ENCODE results near the gene C16orf95. TPM values are rescaled to one million over a fixed set of nuclear protein-coding genes. Genes with fewer than 3 reads are reported as not detected.

C16orf95 gene
- total and polyA plus RNA-seq, 8 donors, result 1.1 to 4.7 (median 2.9) TPM

DNA sequence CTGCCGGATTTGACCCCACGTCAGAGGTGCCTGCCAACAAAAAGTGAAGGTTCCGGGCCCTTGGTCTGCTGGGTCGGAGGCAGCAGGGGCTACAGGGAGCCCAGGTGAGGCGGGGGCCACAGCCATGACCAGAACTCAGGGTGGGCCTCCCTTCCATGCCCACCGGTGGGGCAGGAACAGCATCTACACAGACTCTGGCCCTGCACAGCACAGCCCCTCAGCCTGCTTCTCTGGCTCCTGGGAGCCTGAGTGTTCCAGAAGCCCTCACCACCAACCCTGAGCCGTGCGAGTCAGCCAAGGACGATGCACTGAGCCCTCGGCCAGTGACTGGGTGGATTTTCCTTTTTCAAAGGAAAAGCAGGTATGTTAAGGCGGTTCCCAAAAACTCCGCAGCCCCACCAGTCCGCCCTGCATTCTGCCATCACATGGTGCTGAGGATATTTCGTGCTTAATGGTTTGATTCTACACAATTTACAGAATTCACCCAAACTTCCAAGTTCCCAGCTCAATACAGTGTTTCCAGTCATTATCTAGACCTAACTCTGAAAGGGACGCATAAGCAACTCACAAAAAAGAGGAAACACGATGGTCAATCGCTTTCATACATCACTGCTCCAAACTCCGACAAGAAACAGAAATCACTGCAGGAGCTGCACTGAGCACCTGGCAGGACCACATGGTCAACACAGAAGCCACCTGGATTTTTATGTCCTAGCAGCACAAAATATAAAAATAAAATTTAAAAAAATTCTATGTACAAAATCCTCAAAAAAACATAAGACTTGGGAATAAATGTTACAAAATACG lies 19.4 kb upstream of the C16orf95 start:
- intact Hi-C loops (cut with DNase I), result no loop called here
- Histone ChIP-seq H3K27ac (no peak overlapping the region), H3K36me3 (peaks cover 0 to 40% (median 16%) of the 10 kb centered on the region in 3 donors), H3K4me1 (no peaks in the 10 kb centered on the region), H3K9me3 (no peaks in the 10 kb centered on the region), H3K4me3 (no peak overlapping the region), H3K27me3 (no peaks in the 10 kb centered on the region)
- no peak for DNase-seq
- FAIRE-seq, result no peak
- TF ChIP-seq, protein P1, sequence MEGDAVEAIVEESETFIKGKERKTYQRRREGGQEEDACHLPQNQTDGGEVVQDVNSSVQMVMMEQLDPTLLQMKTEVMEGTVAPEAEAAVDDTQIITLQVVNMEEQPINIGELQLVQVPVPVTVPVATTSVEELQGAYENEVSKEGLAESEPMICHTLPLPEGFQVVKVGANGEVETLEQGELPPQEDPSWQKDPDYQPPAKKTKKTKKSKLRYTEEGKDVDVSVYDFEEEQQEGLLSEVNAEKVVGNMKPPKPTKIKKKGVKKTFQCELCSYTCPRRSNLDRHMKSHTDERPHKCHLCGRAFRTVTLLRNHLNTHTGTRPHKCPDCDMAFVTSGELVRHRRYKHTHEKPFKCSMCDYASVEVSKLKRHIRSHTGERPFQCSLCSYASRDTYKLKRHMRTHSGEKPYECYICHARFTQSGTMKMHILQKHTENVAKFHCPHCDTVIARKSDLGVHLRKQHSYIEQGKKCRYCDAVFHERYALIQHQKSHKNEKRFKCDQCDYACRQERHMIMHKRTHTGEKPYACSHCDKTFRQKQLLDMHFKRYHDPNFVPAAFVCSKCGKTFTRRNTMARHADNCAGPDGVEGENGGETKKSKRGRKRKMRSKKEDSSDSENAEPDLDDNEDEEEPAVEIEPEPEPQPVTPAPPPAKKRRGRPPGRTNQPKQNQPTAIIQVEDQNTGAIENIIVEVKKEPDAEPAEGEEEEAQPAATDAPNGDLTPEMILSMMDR (IDR thresholded peaks at IDR 0.05), result no peak
- ATAC-seq, result no peak
- WGBS, 2 donors, result 91 to 92% methylated on average over 19 of the region's 19 CpGs

DNA sequence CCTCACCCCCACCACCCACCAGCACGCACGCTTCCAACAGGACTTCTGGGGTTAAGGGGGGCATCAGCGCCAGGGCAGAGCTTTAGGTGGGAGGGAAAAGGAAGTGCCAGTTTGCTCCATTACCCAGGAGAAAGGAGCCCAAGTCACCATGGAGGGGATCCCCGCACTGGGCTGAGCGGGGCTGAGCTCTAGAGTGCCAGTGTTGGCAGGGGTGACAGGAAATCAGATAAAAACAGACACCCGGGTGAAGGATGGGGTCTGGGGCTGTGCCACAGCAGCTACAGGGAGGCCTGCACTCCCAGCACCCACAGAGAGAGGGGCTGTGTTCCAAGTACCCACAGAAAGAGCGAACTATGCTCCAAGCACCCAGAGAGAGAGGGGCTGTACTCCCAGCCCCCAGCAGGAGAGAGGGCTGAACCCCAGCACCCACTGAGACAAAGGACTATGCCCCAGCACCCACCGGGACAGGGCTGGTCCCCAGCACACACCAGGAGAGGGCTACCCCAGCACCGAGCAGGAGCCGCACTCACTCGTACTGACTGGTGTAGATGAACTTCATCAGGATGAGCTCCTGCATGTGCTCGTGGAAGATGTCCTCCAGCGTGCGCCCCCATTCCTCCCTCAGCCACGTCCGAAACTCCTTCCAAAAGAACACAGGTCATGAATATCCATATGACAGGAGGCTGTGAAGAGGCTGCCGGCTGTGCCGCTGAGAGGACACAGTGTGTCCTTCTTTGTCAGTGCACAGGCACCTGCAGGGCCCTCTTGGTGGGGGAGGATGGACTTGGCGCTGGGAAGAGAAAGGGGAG lies 18.6 kb upstream of the C16orf95 start:
- Histone ChIP-seq H3K4me1 (no peaks in the 10 kb centered on the region), H3K27ac (no peak overlapping the region), H3K27me3 (no peaks in the 10 kb centered on the region), H3K36me3 (peaks cover 0 to 41% (median 19%) of the 10 kb centered on the region in 3 donors), H3K4me3 (no peak overlapping the region), H3K9me3 (no peaks in the 10 kb centered on the region)
- ATAC-seq (no peak), DNase-seq (peak in 1 of 6 donors; percentile 41), FAIRE-seq (no peak)
- WGBS, 2 donors, result 90 to 92% methylated on average over 19 of the region's 19 CpGs
- intact Hi-C loops (cut with DNase I), result no loop called here
- TF ChIP-seq, protein P1 (IDR thresholded peaks at IDR 0.05), result no peak

DNA sequence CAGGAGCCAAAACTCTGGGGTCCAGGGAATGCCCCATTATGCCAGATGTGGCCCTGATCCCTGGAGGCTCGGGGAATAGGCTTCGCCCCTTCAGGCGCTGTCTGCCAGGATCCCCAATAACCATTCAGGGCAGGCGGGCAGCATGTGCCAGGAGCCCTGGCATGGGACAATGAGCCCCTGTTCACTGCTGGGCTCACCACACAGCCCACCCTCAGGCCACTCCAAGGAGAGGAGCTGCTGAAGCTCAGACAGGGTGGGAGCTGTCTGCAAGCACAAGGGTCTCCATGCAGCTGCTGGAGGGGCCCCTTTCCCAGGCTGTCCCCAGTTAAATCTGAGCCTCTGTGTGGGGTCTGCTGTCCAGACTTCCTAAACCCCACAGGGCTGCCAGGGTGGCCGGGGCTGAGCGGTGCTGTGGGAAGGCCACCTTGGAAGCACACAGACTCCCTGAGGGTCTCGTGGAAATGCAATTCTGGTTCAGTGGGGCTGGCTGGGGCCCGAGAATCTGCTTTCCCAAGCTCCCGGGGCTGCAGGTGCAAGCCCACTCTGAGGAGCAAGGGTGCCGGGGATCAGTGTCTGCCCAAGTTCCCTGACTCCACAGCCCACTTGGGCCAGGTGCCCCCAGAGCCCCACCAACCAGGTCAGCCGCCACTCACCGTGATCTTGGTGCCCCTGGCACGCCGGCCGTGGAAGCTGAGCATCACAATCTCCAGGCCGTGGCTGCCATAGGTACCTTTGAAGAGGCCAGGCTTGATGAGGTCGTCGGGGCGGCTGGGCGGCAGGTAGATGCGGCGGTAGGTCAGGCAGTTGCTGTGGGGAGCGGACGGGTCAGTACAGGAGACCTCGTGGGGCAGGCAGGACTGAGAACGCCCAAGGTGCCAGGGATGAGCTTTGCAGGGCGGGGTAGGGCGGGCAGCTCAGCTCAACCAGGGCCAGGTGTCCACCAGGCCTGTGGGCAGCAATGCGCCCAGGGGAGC lies 17.7 kb upstream of the C16orf95 start:
- Histone ChIP-seq H3K4me1 (no peaks in the 10 kb centered on the region), H3K4me3 (no peak overlapping the region), H3K9me3 (no peaks in the 10 kb centered on the region), H3K36me3 (peaks cover 0 to 50% (median 20%) of the 10 kb centered on the region in 3 donors), H3K27me3 (no peaks in the 10 kb centered on the region), H3K27ac (no peak overlapping the region)
- no peak for FAIRE-seq
- DNase-seq, result peak in 2 of 6 donors; percentile 8 to 59
- WGBS, 2 donors, result 91 to 93% methylated on average over 29 of the region's 29 CpGs
- TF ChIP-seq, protein P1 (IDR thresholded peaks at IDR 0.05), result no peak
- ATAC-seq, result no peak
- intact Hi-C loops (cut with DNase I), result no loop called here

DNA sequence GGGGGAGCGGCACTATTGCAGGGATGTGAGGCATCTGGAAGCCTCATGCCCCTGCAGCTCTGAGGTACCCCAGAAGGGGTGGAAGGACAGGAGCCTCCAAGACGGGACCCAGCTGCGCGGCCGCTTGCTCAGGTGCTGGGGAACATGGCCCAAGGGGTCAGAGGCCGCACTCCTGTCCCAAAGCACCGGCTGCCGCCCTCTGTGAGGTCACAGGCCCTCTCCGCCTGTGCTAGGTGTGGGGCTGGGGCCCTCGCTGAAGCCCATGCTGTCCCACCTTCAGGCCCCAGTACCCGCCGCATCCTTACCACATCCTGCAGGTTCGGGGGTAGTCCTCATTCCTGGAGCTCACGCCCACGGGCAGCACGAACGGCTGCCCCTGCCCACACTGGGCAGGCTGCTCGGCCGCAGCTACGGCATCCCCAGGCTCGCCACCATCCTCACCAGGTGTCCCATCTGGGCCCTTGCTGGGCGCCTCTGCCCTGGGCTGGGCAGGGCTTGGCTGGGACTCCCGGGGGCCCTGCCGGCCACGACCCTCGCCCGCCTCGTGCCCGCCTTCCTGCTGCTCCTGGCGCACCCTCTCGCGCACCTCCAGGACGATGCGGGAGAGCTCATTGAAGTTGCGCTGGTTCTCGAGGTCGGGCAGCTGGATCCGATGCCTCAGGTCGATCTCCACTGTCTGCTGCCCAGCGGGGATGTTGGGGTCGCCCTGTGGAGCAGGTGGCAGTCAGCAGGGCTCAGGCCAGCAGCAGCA lies 16.6 kb upstream of the C16orf95 start:
- no peaks in the 10 kb centered on the region for H3K27me3 ChIP-seq
- DNase-seq (peak in 3 of 6 donors; percentile 12 to 56 (median 48)), ATAC-seq (no peak), FAIRE-seq (no peak)
- TF ChIP-seq, protein P1 (IDR thresholded peaks at IDR 0.05), result no peak
- H3K9me3 ChIP-seq, result no peaks in the 10 kb centered on the region
- H3K4me3 ChIP-seq, result no peak overlapping the region
- 93 to 94% methylated on average over 41 of the region's 41 CpGs for WGBS, 2 donors
- H3K4me1 ChIP-seq, result no peaks in the 10 kb centered on the region
- no peak overlapping the region for H3K27ac ChIP-seq
- H3K36me3 ChIP-seq, result peaks cover 0 to 57% (median 20%) of the 10 kb centered on the region in 3 donors
- intact Hi-C loops (cut with DNase I), result no loop called here

Measured in pancreas (tissue), 10 donors.